GM18951 (cell line): ENCODE measurements around the gene PDZD2.
"Not testable (repeated sequence)": the region's sequence is repeated elsewhere in the genome, so short reads cannot be mapped to it uniquely, and the experiment has no call there.

Experiments
- POLR2A ChIP-seq: IDR thresholded peaks from 4 replicates; pipeline ENCODE4 v1.6.1; 2011; ENCODE audit warnings: mild to moderate bottlenecking; ENCODE audit not compliant: insufficient read length, insufficient read depth; ENCODE audit errors: extremely low read depth
- in situ Hi-C: fragments of 300-500 bp; cut with MboI; formaldehyde crosslinking; loops from one replicate; pipeline ENCODE4 v1.12.0; 2022; ENCODE audit warnings: low sequenced_read_pairs, mixed read lengths, inconsistent platforms; ENCODE audit not compliant: unreplicated experiment

The PDZD2 gene

DNA sequence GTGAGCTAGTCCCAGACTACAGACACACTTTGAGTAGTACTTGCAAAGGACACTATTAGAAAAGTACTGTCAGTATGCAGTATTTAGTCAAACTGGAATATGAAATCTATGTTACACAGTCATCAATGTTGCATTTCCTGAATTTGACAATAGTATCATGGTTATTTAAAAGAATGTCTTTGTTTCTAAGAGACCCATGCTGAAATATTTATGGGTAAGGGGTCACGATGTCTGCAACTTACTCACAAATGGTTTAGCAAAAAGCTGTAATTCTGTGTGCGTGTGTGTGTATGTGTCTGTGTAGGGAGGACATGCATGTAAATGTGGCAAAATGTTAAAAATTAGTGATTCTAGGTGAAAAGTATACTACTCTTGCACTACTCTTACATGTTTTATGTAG, 429.6 kb downstream of the PDZD2 start:
- no peak for TF ChIP-seq POLR2A
- in situ Hi-C loops, result no loop called here

DNA sequence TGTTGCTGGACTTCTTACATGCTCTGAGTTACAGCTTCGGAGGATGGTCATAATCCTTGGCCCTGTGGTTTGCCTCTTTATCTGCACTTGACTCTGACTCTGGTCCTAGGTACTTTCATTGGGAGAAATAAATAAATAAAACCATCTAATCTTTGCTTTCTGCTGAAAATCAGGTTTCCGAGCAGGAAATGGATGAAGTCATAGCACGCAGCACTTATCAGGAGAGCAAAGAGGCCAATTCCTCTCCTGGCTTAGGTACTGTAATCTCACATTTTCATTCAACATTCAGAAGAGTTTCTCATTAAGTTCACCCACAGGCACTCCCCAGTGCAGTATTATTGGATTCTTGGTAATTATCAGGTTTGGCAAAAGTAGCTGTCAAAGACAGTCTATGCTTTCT, 430.5 kb downstream of the PDZD2 start:
- in situ Hi-C loops, result no loop called here
- TF ChIP-seq POLR2A, result no peak

DNA sequence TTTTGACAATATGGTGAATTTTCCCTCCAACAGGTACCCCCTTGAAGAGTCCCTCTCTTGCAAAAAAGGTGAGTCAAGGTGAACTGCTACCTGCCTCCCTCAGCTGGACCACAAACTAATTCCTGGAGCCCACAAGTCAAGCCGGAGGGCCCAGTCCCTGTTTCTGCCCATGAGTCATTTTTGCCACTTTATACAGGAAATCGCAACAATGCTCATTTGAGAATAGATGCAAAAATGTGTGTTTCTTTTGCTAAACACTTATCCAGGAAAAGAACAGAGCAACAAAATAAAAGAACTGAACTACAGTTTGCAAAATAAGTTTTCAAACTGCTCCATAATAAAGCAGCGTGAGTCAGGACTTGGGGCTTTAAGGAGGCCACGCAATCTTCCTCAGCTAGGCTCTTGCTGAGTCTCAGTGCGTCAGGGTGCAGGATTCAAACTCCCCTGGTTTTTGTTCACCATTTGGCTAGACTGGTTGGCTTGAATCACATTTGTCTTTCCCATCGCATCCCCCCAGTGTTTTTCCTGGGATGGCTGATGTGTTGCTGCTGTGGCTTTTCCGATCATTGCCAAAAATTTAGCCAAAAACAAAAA, 432.5 kb downstream of the PDZD2 start:
- TF ChIP-seq POLR2A, result no peak
- in situ Hi-C loops, result no loop called here

DNA sequence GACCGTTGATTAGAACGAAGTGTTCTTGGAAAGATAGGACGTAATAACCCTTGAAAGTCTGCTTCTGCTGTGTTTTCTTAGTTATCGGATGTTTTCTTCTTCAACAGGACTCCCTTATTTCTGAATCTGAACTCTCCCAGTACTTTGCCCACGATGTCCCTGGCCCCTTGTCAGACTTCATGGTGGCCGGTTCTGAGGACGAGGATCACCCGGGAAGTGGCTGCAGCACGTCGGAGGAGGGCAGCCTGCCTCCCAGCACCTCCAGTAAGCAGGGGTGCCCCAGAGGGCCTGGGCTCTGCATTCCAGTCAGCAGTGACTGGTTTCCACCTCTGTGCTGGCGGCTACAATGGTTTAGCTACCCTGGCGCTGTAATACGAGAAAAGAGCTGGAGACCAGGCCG, 433.1 kb downstream of the PDZD2 start:
- TF ChIP-seq POLR2A, result no peak
- in situ Hi-C loops, result no loop called here

DNA sequence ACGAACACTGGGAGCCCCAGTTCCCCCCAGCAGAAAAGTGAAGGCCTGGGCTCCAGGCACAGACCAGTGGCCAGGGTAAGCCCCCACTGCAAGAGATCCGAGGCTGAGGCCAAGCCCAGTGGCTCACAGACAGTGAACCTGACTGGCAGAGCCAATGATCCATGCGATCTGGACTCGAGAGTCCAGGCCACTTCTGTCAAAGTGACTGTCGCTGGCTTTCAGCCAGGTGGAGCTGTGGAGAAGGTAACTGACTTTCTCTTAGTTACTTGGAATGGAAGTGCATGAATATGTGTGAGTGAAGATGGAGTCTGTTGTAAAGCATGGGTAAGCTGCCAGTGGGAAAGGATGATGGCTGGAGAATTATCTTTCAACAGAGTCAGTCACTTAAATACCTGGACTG, 435.5 kb downstream of the PDZD2 start:
- no peak for TF ChIP-seq POLR2A
- in situ Hi-C loops, result no loop called here

DNA sequence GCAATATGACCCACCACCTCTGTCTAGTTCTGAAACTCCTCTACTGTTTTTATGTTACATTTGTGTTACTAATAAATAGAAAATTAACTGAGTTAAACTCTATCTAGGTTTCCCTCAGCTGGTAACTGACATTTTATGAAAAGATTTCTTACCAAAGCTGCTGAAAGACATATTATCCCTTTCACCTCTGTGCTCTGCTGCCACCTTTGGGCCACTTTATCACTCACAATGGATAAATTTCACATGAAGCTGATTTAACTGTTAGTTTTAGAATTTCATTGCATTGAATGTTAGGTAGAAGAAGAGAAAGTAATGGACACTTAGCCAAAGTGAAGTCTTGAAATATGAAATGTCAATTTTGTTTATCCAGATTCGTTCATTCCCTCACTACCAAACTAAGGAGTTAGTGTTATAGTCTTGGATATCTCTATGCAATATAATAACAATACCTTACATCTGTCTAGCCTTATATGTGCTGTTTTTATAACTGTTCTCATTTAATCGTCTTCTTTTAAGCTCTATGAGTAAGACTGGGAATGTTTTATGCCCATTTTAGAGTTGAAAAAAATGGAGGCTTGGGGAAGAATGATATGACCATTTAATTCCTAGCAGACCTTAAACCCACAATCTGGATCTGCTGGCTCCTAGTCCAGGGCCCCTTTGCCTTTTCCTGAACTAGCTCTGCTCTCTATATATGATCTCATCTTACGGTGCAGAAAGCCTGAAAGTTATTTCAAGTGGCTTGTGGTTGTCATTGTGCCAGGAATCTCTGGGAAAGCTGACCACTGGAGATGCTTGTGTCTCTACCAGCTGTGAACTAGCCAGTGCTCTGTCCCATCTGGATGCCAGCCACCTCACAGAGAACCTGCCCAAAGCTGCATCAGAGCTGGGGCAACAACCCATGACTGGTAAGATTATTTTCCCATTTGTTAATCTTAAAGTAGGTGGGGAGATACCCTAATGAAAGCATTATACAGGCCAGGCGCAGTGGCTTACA, 438.1 kb downstream of the PDZD2 start:
- in situ Hi-C loops, result no loop called here
- TF ChIP-seq POLR2A, result no peak

DNA sequence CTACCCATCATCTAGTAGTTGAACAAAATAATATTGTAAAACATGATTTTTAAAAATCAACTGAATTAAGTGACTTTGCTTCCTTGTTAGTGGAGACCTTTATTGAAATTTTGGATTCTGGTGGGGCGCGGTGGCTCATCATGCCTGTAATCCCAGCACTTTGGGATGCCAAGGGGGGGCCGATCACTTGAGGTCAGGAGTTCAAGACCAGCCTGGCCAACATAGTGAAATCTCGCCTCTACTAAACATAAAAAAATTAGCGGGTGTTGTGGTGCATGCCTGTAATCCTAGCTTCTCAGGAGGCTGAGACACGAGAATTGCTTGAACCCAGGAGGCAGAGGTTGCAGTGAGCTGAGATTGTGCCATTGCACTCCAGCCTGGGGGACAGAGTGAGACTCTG, 439.9 kb downstream of the PDZD2 start:
- in situ Hi-C loops, result not testable (repeated sequence)

DNA sequence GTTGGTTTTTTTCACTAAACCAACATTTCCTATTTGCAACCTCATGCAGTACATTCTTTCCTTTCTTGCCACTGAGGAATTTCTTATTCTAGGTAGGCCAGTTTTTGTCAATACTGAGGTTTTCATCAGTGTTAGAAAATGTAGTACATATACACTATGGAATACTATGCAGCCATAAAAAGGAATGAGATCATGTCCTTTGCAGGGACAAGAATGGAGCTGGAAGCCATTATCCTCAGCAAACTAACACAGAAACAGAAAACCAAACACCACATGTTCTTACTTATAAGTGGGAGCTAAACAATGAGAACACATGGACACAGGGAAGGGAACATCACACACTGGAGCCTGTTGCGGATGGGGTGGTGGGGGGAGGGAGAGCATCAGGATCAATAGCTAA, 441.6 kb downstream of the PDZD2 start:
- in situ Hi-C loops, result not testable (repeated sequence)

DNA sequence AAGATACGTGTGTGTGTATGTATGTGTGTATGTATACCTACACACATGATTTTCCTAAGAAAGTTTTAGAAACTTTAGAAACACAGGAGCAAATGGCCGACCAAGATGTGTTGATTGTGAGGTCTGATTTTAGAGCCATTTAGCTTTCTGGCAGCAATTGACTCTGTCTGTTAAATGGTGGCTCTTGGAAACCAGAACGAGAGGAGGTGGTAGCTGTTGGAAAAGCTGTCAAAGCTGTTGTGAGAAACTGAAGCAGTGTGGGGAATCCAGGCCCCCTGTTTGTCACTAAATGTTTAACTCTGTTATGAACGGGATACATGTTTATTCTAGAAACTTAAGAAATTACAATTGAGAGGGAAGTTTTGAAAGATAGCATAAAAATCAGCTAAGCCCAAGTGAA, 443.8 kb downstream of the PDZD2 start:
- no peak for TF ChIP-seq POLR2A
- in situ Hi-C loops, result no loop called here

DNA sequence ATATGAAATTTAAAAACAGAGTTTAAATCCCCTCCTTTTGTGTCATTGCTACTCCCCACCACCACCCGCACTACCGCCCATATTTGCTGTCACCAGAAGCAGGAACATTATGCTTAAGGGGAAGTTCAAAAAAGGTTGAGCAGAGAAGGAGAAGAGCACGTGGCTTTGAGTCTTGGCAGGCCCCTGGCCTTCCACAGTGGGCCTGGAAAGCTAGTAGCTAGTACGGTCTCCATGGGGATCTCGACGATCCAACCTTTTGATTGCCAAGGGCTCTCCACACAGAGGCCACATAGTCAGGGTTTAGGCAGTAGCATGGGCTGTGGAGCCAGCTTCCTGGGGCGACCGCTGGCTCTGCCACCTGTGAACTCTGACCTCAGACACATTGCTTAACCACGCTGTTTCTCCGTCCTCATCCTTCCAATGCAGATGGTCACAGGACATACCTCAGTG, 445.1 kb downstream of the PDZD2 start:
- no peak for TF ChIP-seq POLR2A
- in situ Hi-C loops, result no loop called here

DNA sequence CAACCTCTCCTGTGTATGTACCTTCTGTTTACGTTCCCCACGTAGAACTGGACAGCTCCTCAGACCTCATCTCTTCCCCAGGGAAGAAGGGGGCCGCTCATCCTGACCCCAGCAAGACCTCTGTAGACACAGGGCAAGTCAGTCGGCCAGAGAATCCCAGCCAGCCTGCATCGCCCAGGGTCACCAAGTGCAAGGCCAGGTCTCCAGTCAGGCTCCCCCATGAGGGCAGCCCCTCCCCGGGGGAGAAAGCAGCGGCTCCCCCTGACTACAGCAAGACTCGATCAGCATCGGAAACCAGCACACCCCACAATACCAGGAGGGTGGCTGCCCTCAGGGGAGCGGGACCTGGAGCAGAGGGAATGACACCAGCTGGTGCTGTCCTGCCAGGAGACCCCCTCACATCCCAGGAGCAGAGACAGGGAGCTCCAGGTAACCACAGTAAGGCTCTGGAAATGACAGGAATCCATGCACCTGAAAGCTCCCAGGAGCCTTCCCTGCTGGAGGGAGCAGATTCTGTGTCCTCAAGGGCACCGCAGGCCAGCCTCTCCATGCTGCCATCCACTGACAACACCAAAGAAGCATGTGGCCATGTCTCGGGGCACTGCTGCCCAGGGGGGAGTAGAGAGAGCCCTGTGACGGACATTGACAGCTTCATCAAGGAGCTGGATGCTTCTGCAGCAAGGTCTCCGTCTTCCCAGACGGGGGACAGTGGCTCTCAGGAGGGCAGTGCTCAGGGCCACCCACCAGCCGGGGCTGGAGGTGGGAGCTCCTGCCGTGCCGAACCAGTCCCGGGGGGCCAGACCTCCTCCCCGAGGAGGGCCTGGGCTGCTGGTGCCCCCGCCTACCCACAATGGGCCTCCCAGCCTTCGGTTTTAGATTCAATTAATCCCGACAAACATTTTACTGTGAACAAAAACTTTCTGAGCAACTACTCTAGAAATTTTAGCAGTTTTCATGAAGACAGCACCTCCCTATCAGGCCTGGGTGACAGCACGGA, 448.5 kb downstream of the PDZD2 start:
- in situ Hi-C loops, result no loop called here
- no peak for TF ChIP-seq POLR2A

DNA sequence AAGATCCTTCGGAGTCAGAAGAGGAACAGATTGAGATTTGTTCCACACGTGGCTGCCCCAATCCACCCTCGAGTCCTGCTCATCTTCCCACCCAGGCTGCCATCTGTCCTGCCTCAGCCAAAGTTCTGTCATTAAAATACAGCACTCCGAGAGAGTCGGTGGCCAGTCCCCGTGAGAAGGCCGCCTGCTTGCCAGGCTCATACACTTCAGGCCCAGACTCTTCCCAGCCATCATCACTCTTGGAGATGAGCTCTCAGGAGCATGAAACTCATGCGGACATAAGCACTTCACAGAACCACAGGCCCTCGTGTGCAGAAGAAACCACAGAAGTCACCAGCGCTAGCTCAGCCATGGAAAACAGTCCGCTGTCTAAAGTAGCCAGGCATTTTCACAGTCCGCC, 449.3 kb downstream of the PDZD2 start:
- no peak for TF ChIP-seq POLR2A
- in situ Hi-C loops, result no loop called here
